ENCODE results near the gene UBE2N. TPM values are rescaled to one million over a fixed set of nuclear protein-coding genes. Genes with fewer than 3 reads are reported as not detected.

The UBE2N gene
- total RNA-seq, 4 donors from 2014 or later: 22.3 to 55.9 (median 30.8) TPM

GRCh38 chr12:93476555-93476954, 34.8 kb upstream of the UBE2N start:
- peaks cover 16 to 32% of the 10 kb centered on the region in 2 donors for H3K36me3 ChIP-seq
- H3K4me3 ChIP-seq (replicated peaks in 1 of 3): no peak overlapping the region
- no peak for DNase-seq
- H3K4me1 ChIP-seq: no peaks in the 10 kb centered on the region
- H3K27ac ChIP-seq: no peak overlapping the region
- intact Hi-C loops (cut with DNase I): no loop called here
- no peaks in the 10 kb centered on the region for H3K9me3 ChIP-seq
- no peaks in the 10 kb centered on the region for H3K27me3 ChIP-seq
- no peak for TF ChIP-seq CTCF (IDR thresholded peaks at IDR 0.05)
- no peak for TF ChIP-seq POLR2A (IDR thresholded peaks at IDR 0.05)

- no peaks in the 10 kb centered on the region for H3K27me3 ChIP-seq
- no peak overlapping the region for H3K27ac ChIP-seq
- H3K4me1 ChIP-seq: peaks cover 0 to 5% of the 10 kb centered on the region in 2 donors
- no peak for TF ChIP-seq POLR2A (IDR thresholded peaks at IDR 0.05)
- intact Hi-C loops (cut with DNase I): no loop called here
- no peak for DNase-seq
- H3K9me3 ChIP-seq: no peaks in the 10 kb centered on the region
- H3K4me3 ChIP-seq (replicated peaks in 1 of 3): no peak overlapping the region
- H3K36me3 ChIP-seq: no peaks in the 10 kb centered on the region
Measured at GRCh38 chr12:93469386-93469785, 27.6 kb upstream of the UBE2N start.

GRCh38 chr12:93468008-93468371, 26.2 kb upstream of the UBE2N start:
- H3K9me3 ChIP-seq: no peaks in the 10 kb centered on the region
- intact Hi-C loops (cut with DNase I): no loop called here
- peak overlapping the region; percentile 48 to 76 (median 51) for H3K4me3 ChIP-seq (replicated peaks in 1 of 3)
- H3K27me3 ChIP-seq: no peaks in the 10 kb centered on the region
- peaks cover 0 to 5% of the 10 kb centered on the region in 2 donors for H3K4me1 ChIP-seq
- no peak for DNase-seq
- 5 to 10% methylated on average over 7 of the region's 7 CpGs for WGBS, 2 donors
- H3K36me3 ChIP-seq: no peaks in the 10 kb centered on the region
- peak overlapping the region in 1 of 3 donors; percentile 94 for H3K27ac ChIP-seq
- TF ChIP-seq POLR2A (IDR thresholded peaks at IDR 0.05) (no peak), CTCF (IDR thresholded peaks at IDR 0.05) (no peak)

- Histone ChIP-seq H3K27me3 (no peaks in the 10 kb centered on the region), H3K4me1 (peaks cover 0 to 5% of the 10 kb centered on the region in 2 donors), H3K36me3 (no peaks in the 10 kb centered on the region), H3K9me3 (no peaks in the 10 kb centered on the region), H3K27ac (peak within 1 kb of the TSS; percentile 48 to 94 (median 88)), H3K4me3 (replicated peaks in 1 of 3) (peak within 1 kb of the TSS; percentile 48 to 76 (median 51))
- TF ChIP-seq POLR2A (IDR thresholded peaks at IDR 0.05) (peak in 1 of 2 donors; percentile 66), CTCF (IDR thresholded peaks at IDR 0.05) (peak; percentile 41 to 77 (median 58))
- DNase-seq: peak; percentile 86 to 88
- intact Hi-C loops (cut with DNase I): no loop called here
- WGBS, 2 donors: 0 to 1% methylated on average over 25 to 34 of the region's 36 CpGs
Measured at GRCh38 chr12:93467351-93468007, 25.7 kb upstream of the UBE2N start, which contains the start of gene MRPL42. Gene MRPL42, plus strand, starts transcription at chr12:93467514. Its CDS starts 1,772 bp downstream, at chr12:93469286.

- intact Hi-C loops (cut with DNase I): no loop called here
- Histone ChIP-seq H3K36me3 (no peaks in the 10 kb centered on the region), H3K27me3 (no peaks in the 10 kb centered on the region), H3K4me3 (replicated peaks in 1 of 3) (no peak overlapping the region), H3K27ac (peak overlapping the region in 1 of 3 donors; percentile 88), H3K4me1 (peaks cover 0 to 5% of the 10 kb centered on the region in 2 donors), H3K9me3 (no peaks in the 10 kb centered on the region)
- DNase-seq: peak in 1 of 2 donors; percentile 23
- 93 to 94% methylated on average over 9 of the region's 9 CpGs for WGBS, 2 donors
- TF ChIP-seq CTCF (IDR thresholded peaks at IDR 0.05): no peak
- no peak for TF ChIP-seq POLR2A (IDR thresholded peaks at IDR 0.05)
Measured at GRCh38 chr12:93466625-93467350, 25.0 kb upstream of the UBE2N start.

All from thyroid gland (tissue), 4 donors.